Breast epithelium (tissue), 3 donors: ENCODE data around the gene ACCSL.

Experiments used
- CTCF ChIP-seq, 3 donors: fragments of 450-650 bp; IDR thresholded peaks; one replicate each; pipeline ENCODE4 v1.5.1; 2016 to 2017; ENCODE audit warnings: antibody characterized with exemption in 3 of 3, mild to moderate bottlenecking in 3 of 3, moderate library complexity in 3 of 3
- POLR2A ChIP-seq: fragments of 450-650 bp; IDR thresholded peaks from one replicate; pipeline ENCODE4 v1.6.1; 2016; ENCODE audit warnings: antibody characterized with exemption, mild to moderate bottlenecking, moderate library complexity
- POLR2AphosphoS5 ChIP-seq, 3 donors: sonication (generic); formaldehyde crosslinking; IDR thresholded peaks; one replicate each; pipeline ENCODE4 v1.6.1; 2017; ENCODE audit warnings: antibody characterized with exemption in 3 of 3

DNA sequence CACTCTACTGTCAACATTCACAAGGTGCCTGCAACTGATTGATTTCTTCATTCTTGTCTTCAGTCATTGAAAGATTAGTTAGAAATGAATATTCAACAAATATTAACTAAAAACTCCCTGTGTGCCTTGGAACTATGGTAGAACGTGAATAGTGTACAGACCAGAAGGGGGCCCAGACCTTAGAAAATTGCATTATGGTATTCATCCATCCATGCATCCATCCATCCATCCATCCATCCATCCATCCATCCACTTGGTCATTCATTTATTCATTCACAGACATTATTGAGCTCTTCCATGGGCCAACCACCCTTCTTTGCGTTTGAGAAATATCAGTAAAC, 10.2 kb upstream of the ACCSL start:
- no peak for TF ChIP-seq POLR2AphosphoS5 (IDR thresholded peaks at IDR 0.05)
- no peak for TF ChIP-seq CTCF (IDR thresholded peaks at IDR 0.05)
- no peak for TF ChIP-seq POLR2A
